ENCODE results near the gene PBLD. TPM values are rescaled to one million over a fixed set of nuclear protein-coding genes. Genes with fewer than 3 reads are reported as not detected.
"Not testable (repeated sequence)": the region's sequence is repeated elsewhere in the genome, so short reads cannot be mapped to it uniquely, and the experiment has no call there.

Gene PBLD
- total and polyA plus RNA-seq, 7 donors, result 0.77 to 2.9 (median 1.9) TPM

GRCh38 chr10:68251151-68251550, 81.6 kb downstream of the PBLD start:
- no peaks in the 10 kb centered on the region for H3K27me3 ChIP-seq (ENCODE audit: insufficient read depth in 3 of 3, low read length in 2 of 3)
- TF ChIP-seq, protein P1, sequence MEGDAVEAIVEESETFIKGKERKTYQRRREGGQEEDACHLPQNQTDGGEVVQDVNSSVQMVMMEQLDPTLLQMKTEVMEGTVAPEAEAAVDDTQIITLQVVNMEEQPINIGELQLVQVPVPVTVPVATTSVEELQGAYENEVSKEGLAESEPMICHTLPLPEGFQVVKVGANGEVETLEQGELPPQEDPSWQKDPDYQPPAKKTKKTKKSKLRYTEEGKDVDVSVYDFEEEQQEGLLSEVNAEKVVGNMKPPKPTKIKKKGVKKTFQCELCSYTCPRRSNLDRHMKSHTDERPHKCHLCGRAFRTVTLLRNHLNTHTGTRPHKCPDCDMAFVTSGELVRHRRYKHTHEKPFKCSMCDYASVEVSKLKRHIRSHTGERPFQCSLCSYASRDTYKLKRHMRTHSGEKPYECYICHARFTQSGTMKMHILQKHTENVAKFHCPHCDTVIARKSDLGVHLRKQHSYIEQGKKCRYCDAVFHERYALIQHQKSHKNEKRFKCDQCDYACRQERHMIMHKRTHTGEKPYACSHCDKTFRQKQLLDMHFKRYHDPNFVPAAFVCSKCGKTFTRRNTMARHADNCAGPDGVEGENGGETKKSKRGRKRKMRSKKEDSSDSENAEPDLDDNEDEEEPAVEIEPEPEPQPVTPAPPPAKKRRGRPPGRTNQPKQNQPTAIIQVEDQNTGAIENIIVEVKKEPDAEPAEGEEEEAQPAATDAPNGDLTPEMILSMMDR (IDR thresholded peaks at IDR 0.05), result no peak
- H3K4me3 ChIP-seq, result no peak overlapping the region
- WGBS, 3 donors, result 84 to 85% (median 84%) methylated on average over 7 of the region's 7 CpGs
- H3K9me3 ChIP-seq, result no peaks in the 10 kb centered on the region
- no peak for DNase-seq
- H3K27ac ChIP-seq, result no peak overlapping the region
- peaks cover 3% of the 10 kb centered on the region for H3K4me1 ChIP-seq
- H3K36me3 ChIP-seq (ENCODE audit: insufficient read depth in 1 of 2, low read depth in 1 of 2), result no peaks in the 10 kb centered on the region
- intact Hi-C loops (cut with DNase I), result no loop called here
- ATAC-seq, result no peak

- Histone ChIP-seq H3K4me1 (peaks cover 3% of the 10 kb centered on the region), H3K27me3 (ENCODE audit: insufficient read depth in 3 of 3, low read length in 2 of 3) (no peaks in the 10 kb centered on the region), H3K36me3 (ENCODE audit: insufficient read depth in 1 of 2, low read depth in 1 of 2) (no peaks in the 10 kb centered on the region), H3K27ac (no peak overlapping the region), H3K9me3 (no peaks in the 10 kb centered on the region), H3K4me3 (no peak overlapping the region)
- ATAC-seq, result peak; percentile 83 to 96 (median 90)
- TF ChIP-seq, protein P1 (IDR thresholded peaks at IDR 0.05), result no peak
- DNase-seq, result no peak
- intact Hi-C loops (cut with DNase I), result loop anchor here in 1 of 2 donors (10.0 kb wide), 1 partner anchor 56 kb away; no protein-coding TSS in a partner anchor
- WGBS, 3 donors, result 30 to 31% (median 31%) methylated on average over 4 of the region's 4 CpGs
Measured at GRCh38 chr10:68249297-68249696, 83.4 kb downstream of the PBLD start.

DNA sequence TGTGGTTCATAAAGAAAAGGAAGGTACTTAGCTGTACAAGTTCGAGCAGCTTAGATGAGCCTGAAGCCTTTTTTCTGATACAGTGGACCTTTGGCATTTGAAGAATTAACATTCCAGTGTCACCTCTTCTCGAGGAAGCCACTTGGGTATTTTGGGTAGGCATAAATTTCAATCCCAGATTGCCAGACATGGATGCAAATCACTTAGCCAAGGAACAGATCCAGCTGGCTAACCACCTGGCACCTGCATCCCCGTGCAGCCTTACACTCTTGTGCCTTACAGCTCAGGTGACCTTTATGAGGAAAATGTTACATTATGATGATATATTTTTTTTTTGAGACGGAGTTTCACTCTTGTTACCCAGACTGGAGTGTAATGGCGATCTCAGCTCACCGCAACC, 84.8 kb downstream of the PBLD start:
- Histone ChIP-seq H3K4me3 (no peak overlapping the region), H3K27me3 (ENCODE audit: insufficient read depth in 3 of 3, low read length in 2 of 3) (no peaks in the 10 kb centered on the region), H3K36me3 (ENCODE audit: insufficient read depth in 1 of 2, low read depth in 1 of 2) (no peaks in the 10 kb centered on the region), H3K4me1 (peaks cover 3% of the 10 kb centered on the region), H3K9me3 (no peaks in the 10 kb centered on the region), H3K27ac (no peak overlapping the region)
- DNase-seq (no peak), ATAC-seq (no peak)
- TF ChIP-seq, protein P1 (IDR thresholded peaks at IDR 0.05), result no peak
- 55 to 76% (median 66%) methylated on average over 6 of the region's 6 CpGs for WGBS, 3 donors
- intact Hi-C loops (cut with DNase I), result loop anchor here in 1 of 2 donors (10.0 kb wide), 1 partner anchor 57 kb away; no protein-coding TSS in a partner anchor

DNA sequence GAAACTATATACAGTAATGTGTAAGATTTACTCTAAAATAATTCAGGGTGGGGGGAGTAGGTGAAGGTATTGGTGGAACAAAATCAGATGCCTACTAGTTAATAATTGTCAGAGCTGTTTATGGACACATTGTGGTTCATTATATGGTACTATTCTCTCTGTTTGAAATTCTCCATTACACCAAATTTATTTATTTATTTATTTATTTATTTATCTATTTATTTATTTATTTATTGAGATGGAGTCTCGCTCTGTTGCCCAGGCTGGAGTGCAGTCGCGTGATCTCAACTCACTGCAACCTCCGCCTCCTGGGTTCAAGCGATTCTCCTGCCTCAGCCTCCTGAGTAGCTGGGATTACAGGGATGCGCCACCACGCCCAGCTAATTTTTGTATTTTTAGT, 86.3 kb downstream of the PBLD start:
- intact Hi-C loops (cut with DNase I), result loop anchor here in 1 of 2 donors (10.0 kb wide), 1 partner anchor 58 kb away; no protein-coding TSS in a partner anchor
- not testable (repeated sequence) for H3K4me1 ChIP-seq; H3K4me3 ChIP-seq; H3K27ac ChIP-seq; ATAC-seq; H3K27me3 ChIP-seq (ENCODE audit: insufficient read depth in 3 of 3, low read length in 2 of 3); H3K36me3 ChIP-seq (ENCODE audit: insufficient read depth in 1 of 2, low read depth in 1 of 2); H3K9me3 ChIP-seq; DNase-seq
- WGBS, 3 donors, result 93 to 94% (median 94%) methylated on average over 7 of the region's 7 CpGs

DNA sequence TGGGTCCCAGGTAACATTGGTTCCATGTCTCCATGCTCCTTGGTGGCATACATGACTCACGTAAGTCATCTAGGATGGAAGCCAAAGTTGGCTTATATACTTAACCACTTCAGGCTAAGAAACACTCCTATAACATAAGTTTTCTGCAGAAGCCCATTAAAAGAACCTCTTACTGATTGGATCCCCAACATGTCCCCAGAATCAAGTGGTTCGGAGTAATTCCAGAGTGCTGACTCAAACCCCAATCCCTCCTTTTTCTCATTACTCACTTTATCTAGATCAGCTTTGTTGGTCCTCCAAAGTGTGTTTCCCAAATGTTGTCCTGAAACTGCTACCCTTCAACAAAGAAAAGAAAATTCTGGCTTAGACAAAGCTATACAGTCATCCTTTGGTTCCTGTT, 90.7 kb downstream of the PBLD start:
- intact Hi-C loops (cut with DNase I), result loop anchor here in 1 of 2 donors (10.0 kb wide), 1 partner anchor 63 kb away; no protein-coding TSS in a partner anchor
- no peaks in the 10 kb centered on the region for H3K9me3 ChIP-seq
- no peaks in the 10 kb centered on the region for H3K27me3 ChIP-seq (ENCODE audit: insufficient read depth in 3 of 3, low read length in 2 of 3)
- WGBS, 3 donors, result 68 to 87% (median 83%) methylated on average over 2 of the region's 2 CpGs
- TF ChIP-seq, protein P1 (IDR thresholded peaks at IDR 0.05), result no peak
- no peak overlapping the region for H3K27ac ChIP-seq
- DNase-seq, result no peak
- H3K4me1 ChIP-seq, result no peaks in the 10 kb centered on the region
- no peak for ATAC-seq
- H3K4me3 ChIP-seq, result no peak overlapping the region
- no peaks in the 10 kb centered on the region for H3K36me3 ChIP-seq (ENCODE audit: insufficient read depth in 1 of 2, low read depth in 1 of 2)

All from psoas muscle (tissue), 8 donors.